ENCODE measurements around the gene IGSF3. TPM values are rescaled to one million over a fixed set of nuclear protein-coding genes. Genes with fewer than 3 reads are reported as not detected.
A peak's percentile ranks its signal among the peaks of the same experiment; 100 is the strongest.
"Not testable (repeated sequence)": the region's sequence is repeated elsewhere in the genome, so short reads cannot be mapped to it uniquely, and the experiment has no call there.

IGSF3 gene
- total and polyA plus RNA-seq, 2 experiments from 2014 or later = 7.3 to 37.8 TPM

- H3K4me1 ChIP-seq (ENCODE audit: insufficient read depth) = peaks cover 20% of the 10 kb centered on the region
These were observed 21.5 kb downstream of the IGSF3 start for GRCh38 chr1:116645802-116646672.

GRCh38 chr1:116644993-116645392 is 22.5 kb downstream of the IGSF3 start:
- DNase-seq (ENCODE audit: low spot score); H3K27ac Mint-ChIP-seq; H3K27me3 Mint-ChIP-seq (ENCODE audit: insufficient read depth, low read depth, poor library complexity); H3K79me2 ChIP-seq (replicated peaks; ENCODE audit: insufficient read depth); ATAC-seq; H3K36me3 Mint-ChIP-seq (ENCODE audit: low read depth); H3K4me2 ChIP-seq; H3K9me3 Mint-ChIP-seq; H2AFZ ChIP-seq; H3K9me2 ChIP-seq (ENCODE audit: insufficient read depth); H3K27me3 ChIP-seq (ENCODE audit: insufficient read depth); H3K4me3 Mint-ChIP-seq; H3K27ac ChIP-seq (ENCODE audit: low read depth); H3K36me3 ChIP-seq (ENCODE audit: insufficient read depth); H3K4me3 ChIP-seq; H3F3A ChIP-seq (replicated peaks; ENCODE audit: low read depth); H4K20me1 ChIP-seq (replicated peaks; ENCODE audit: insufficient read depth): not testable (repeated sequence)
- H3K4me1 ChIP-seq (ENCODE audit: insufficient read depth) = peaks cover 20% of the 10 kb centered on the region
- H3K4me1 Mint-ChIP-seq = peaks cover 41% of the 10 kb centered on the region

More at GRCh38 chr1:116645802-116646672, 21.5 kb downstream of the IGSF3 start:
- not testable (repeated sequence) for H3K9me2 ChIP-seq (ENCODE audit: insufficient read depth); H3K79me2 ChIP-seq (replicated peaks; ENCODE audit: insufficient read depth); H2AFZ ChIP-seq; H3K27me3 Mint-ChIP-seq (ENCODE audit: insufficient read depth, low read depth, poor library complexity); H3K4me3 ChIP-seq; DNase-seq (ENCODE audit: low spot score); H3K27ac Mint-ChIP-seq; H3K4me3 Mint-ChIP-seq; H3K36me3 Mint-ChIP-seq (ENCODE audit: low read depth); ATAC-seq; H3K36me3 ChIP-seq (ENCODE audit: insufficient read depth); H4K20me1 ChIP-seq (replicated peaks; ENCODE audit: insufficient read depth); H3F3A ChIP-seq (replicated peaks; ENCODE audit: low read depth); H3K9me3 Mint-ChIP-seq; H3K4me2 ChIP-seq; H3K27me3 ChIP-seq (ENCODE audit: insufficient read depth)
- 0 out of 2 replicates have a peak overlapping the region, but pooled peaks have one; percentile 50 for H3K27ac ChIP-seq (ENCODE audit: low read depth)
- peak in 1 of 2 experiments; percentile 28; a peak in 1 of 4 replicates for TF ChIP-seq CTCF (conservative IDR thresholded peaks at IDR 0.05; ENCODE audit: low read depth in 2 of 2)
- H3K4me1 Mint-ChIP-seq = peaks cover 38% of the 10 kb centered on the region

GRCh38 chr1:116644096-116644495 is 23.4 kb downstream of the IGSF3 start:
- not testable (repeated sequence) for H3K79me2 ChIP-seq (replicated peaks; ENCODE audit: insufficient read depth); H3K4me2 ChIP-seq; DNase-seq (ENCODE audit: low spot score); H3K36me3 Mint-ChIP-seq (ENCODE audit: low read depth); H3K27ac Mint-ChIP-seq; H3K4me3 ChIP-seq; H3K36me3 ChIP-seq (ENCODE audit: insufficient read depth); H4K20me1 ChIP-seq (replicated peaks; ENCODE audit: insufficient read depth); H2AFZ ChIP-seq; H3K27me3 Mint-ChIP-seq (ENCODE audit: insufficient read depth, low read depth, poor library complexity); H3K4me3 Mint-ChIP-seq; H3F3A ChIP-seq (replicated peaks; ENCODE audit: low read depth); H3K27ac ChIP-seq (ENCODE audit: low read depth); H3K9me3 Mint-ChIP-seq; H3K27me3 ChIP-seq (ENCODE audit: insufficient read depth); H3K9me2 ChIP-seq (ENCODE audit: insufficient read depth); ATAC-seq
- peaks cover 41% of the 10 kb centered on the region for H3K4me1 Mint-ChIP-seq
- H3K4me1 ChIP-seq (ENCODE audit: insufficient read depth) = peaks cover 20% of the 10 kb centered on the region

GRCh38 chr1:116643281-116643751 is 24.2 kb downstream of the IGSF3 start:
- Histone ChIP-seq H3K4me2 (peak overlapping the region; percentile 49; the same call in 1 of the 2 replicates), H3K4me1 (ENCODE audit: insufficient read depth) (peaks cover 20% of the 10 kb centered on the region)
- Mint-ChIP-seq H3K4me3 (peak overlapping the region; percentile 4; the same call in 1 of the 3 replicates), H3K27ac (peak overlapping the region; percentile 33; the same call in 1 of the 2 replicates), H3K4me1 (peaks cover 41% of the 10 kb centered on the region)
- not testable (repeated sequence) for H3K36me3 Mint-ChIP-seq (ENCODE audit: low read depth); H3F3A ChIP-seq (replicated peaks; ENCODE audit: low read depth); H4K20me1 ChIP-seq (replicated peaks; ENCODE audit: insufficient read depth); DNase-seq (ENCODE audit: low spot score); H3K27ac ChIP-seq (ENCODE audit: low read depth); ATAC-seq; H3K9me3 Mint-ChIP-seq; H3K27me3 ChIP-seq (ENCODE audit: insufficient read depth); H3K36me3 ChIP-seq (ENCODE audit: insufficient read depth); H3K4me3 ChIP-seq; H3K9me2 ChIP-seq (ENCODE audit: insufficient read depth); H3K27me3 Mint-ChIP-seq (ENCODE audit: insufficient read depth, low read depth, poor library complexity); H2AFZ ChIP-seq; H3K79me2 ChIP-seq (replicated peaks; ENCODE audit: insufficient read depth)

- H3K27ac ChIP-seq (ENCODE audit: low read depth); H2AFZ ChIP-seq; H3K9me3 Mint-ChIP-seq; H3F3A ChIP-seq (replicated peaks; ENCODE audit: low read depth); H3K36me3 ChIP-seq (ENCODE audit: insufficient read depth); H4K20me1 ChIP-seq (replicated peaks; ENCODE audit: insufficient read depth); H3K4me3 ChIP-seq; DNase-seq (ENCODE audit: low spot score); H3K36me3 Mint-ChIP-seq (ENCODE audit: low read depth); H3K9me2 ChIP-seq (ENCODE audit: insufficient read depth); H3K27me3 ChIP-seq (ENCODE audit: insufficient read depth); ATAC-seq; H3K79me2 ChIP-seq (replicated peaks; ENCODE audit: insufficient read depth): not testable (repeated sequence)
- H3K27ac Mint-ChIP-seq = peak overlapping the region; percentile 33; the same call in 1 of the 2 replicates
- Histone ChIP-seq H3K4me2 (peak overlapping the region; percentile 49), H3K4me1 (ENCODE audit: insufficient read depth) (peaks cover 20% of the 10 kb centered on the region)
- H3K4me1 Mint-ChIP-seq = peaks cover 47% of the 10 kb centered on the region
- H3K4me3 Mint-ChIP-seq = peak overlapping the region; percentile 6; the same call in 1 of the 3 replicates
- H3K27me3 Mint-ChIP-seq (ENCODE audit: insufficient read depth, low read depth, poor library complexity) = peaks cover 11% of the 10 kb centered on the region
These were observed 24.9 kb downstream of the IGSF3 start for GRCh38 chr1:116642311-116643280.
